ENCODE measurements around the gene VSIR.

The VSIR gene

DNA sequence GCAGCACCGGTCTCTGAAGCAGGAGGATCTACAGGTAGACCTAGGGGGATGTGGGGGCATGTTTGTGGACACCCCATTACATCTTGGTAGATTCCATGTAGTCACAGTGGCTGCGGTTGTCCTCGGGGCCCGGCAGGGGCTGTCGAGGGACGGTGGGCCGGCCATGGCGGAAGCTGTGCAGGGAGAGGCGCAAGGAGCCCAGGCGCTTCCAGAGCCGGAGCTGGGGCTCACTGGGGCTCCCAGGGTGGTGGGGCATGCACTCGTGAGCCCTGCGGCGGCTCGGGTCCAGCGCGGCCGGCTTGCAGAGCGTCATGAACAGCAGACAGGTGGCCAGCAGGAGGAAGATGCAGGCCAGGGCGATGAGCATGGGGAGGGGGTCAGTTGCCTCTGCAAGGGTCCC, 57.5 kb downstream of the VSIR start:
- no peak for TF ChIP-seq CTCF (conservative IDR thresholded peaks at IDR 0.05; ENCODE audit: low read length)
- DNase-seq (ENCODE audit: low read depth), result no peak
- no peak overlapping the region for H3K4me3 ChIP-seq (ENCODE audit: low read length)

DNA sequence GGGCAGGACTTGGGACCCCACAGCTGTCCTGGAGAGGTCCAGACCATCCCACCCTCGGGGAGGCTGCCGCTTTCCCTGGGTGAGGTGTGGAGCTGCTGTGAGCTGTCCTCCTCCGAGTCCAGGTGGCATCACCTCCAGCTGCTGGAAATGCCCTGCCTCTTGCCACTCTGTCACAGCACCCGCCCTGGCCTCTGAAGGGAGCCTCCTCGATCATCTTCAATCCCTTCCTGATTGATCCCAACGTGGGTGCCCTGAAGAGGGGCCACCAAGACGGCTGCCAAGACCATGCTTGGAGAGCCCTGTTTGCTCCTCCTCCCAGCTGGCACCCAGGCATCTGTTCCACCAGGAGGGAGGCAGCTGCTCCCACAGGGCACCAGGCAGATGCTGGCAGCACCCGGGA, 58.3 kb downstream of the VSIR start:
- TF ChIP-seq CTCF (conservative IDR thresholded peaks at IDR 0.05; ENCODE audit: low read length), result no peak
- no peak for DNase-seq (ENCODE audit: low read depth)

GRCh38 chr10:71714592-71714991, 58.7 kb downstream of the VSIR start:
- no peak overlapping the region for H3K4me3 ChIP-seq (ENCODE audit: low read length)
- no peak for TF ChIP-seq CTCF (conservative IDR thresholded peaks at IDR 0.05; ENCODE audit: low read length)
- no peak for DNase-seq (ENCODE audit: low read depth)

More for the DNA sequence above, 58.3 kb downstream of the VSIR start:
- no peak overlapping the region for H3K4me3 ChIP-seq (ENCODE audit: low read length)

DNA sequence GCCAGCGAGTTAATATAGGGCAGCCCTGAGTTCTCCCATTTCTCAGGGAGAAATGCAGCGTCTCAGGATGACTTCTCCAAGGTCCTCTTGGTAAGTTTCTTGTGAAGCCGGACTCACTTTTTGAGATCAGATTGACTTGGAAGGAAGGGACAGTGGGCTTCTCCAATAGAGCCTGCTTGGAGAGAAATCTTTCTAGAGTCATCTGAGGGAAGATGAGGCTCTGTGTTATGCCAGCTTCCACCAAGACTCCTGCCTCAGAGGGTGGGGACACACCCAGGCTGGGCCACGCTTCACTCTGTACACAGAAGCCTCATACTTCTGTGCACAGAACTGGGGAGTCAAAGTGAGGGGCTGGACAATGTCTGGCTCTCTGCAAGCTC, 59.3 kb downstream of the VSIR start:
- no peak overlapping the region for H3K4me3 ChIP-seq (ENCODE audit: low read length)
- no peak for DNase-seq (ENCODE audit: low read depth)
- TF ChIP-seq CTCF (conservative IDR thresholded peaks at IDR 0.05; ENCODE audit: low read length), result no peak

- H3K4me3 ChIP-seq (ENCODE audit: low read length), result no peak overlapping the region; the same call in 1 of the 2 replicates
- TF ChIP-seq CTCF (conservative IDR thresholded peaks at IDR 0.05; ENCODE audit: low read length), result peak; percentile 47
- peak; percentile 92 for DNase-seq (ENCODE audit: low read depth)
Measured at GRCh38 chr10:71713135-71714030, 59.9 kb downstream of the VSIR start.

DNA sequence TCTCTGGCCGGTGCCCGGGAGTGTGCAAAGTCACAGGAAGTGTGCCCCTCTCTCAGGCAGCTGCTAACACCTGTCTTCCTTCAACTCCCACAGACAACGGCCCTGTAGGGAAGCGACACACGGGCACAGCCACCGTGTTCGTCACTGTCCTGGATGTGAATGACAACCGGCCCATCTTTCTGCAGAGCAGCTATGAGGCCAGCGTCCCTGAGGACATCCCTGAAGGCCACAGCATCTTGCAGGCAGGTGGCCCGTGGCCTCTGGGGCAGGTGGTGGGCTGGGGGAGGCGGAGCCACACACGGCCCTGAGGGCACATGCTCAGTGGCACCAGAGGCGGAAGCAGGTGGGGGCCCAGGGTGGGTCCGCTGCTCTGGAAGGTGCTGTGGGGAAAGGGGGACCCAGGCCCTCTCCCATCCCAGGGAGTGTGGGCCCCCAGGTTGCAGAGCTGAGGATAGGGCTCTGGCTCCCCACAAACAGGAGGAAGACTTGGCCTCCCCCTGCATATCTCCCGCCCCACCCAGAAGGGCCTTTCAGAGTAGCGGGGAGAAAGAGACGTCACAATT, 60.7 kb downstream of the VSIR start:
- no peak for DNase-seq (ENCODE audit: low read depth)

More for the DNA sequence above, 60.7 kb downstream of the VSIR start:
- H3K4me3 ChIP-seq (ENCODE audit: low read length), result no peak overlapping the region
- TF ChIP-seq CTCF (conservative IDR thresholded peaks at IDR 0.05; ENCODE audit: low read length), result no peak

Measured in AG10803 (cell line).